ENCODE measurements around the gene CAPN5.

CAPN5 gene

DNA sequence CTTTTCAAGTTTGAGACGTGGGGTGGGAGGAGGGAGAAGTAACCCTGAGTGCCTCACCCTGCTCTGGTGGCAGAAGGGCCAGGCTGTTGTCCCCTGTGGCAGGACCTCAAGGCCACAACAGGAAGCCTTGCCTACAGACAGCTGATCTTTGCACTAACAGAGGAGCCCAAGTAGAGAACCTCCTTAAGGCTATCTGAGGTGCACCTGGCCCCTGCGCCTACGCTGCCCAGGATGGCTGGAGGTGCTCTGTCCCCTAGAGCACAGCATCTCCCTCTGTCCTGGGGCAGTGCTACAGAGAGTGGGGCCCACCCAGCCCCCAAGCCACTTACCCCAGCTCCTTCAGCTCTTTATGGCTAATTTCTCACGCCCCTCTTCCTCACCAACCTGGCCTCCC lies 88.3 kb downstream of the CAPN5 start:
- DNase-seq = no peak

DNA sequence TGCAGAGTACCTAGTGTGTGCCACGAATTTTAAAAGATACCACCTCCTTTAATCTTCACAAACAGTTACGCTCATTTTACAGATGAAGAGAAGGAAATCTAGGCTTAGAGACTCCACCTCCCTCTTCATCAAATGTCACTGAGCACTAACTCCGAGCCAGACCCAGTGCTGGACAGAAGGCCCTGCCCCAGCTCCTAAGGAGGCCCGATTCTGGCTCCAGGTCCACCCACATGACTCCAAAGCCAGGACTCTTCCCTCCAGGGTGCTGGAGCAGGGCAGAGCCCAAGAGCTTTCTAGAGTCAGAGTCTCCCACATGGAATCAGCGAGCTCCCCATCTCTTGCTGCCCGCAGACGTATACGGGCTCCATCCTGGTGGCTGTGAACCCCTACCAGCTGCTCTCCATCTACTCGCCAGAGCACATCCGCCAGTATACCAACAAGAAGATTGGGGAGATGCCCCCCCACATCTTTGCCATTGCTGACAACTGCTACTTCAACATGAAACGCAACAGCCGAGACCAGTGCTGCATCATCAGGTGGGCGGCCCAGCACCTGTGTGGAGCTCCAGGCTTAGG lies 88.9 kb downstream of the CAPN5 start:
- DNase-seq = no peak

DNA sequence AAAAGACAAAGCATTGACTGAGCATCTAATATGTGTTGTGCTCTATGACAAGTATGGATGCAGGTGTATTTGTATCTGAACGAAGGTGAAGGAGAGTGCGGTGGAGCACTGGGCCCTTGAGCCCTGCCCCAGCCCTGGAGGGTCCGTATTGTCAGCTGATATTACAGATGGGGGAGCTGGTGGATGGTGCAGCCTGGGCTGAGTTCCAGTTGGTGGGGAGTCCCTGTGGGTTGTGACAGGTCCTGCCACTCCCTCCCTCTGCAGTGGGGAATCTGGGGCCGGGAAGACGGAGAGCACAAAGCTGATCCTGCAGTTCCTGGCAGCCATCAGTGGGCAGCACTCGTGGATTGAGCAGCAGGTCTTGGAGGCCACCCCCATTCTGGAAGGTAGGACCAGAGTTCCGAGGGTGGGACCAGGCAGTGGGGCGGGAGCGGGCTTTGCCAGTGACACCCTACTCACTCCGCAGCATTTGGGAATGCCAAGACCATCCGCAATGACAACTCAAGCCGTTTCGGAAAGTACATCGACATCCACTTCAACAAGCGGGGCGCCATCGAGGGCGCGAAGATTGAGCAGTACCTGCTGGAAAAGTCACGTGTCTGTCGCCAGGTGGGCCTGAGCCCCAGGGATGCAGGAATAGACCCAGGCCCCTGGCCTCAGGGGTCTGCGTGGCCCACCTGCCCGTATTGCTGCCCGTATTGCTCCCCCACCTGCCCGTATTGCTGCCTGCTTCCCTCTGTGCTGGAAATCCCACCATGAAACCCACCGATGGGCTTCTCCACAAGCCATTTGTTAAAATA lies 89.8 kb downstream of the CAPN5 start:
- no peak for DNase-seq

DNA sequence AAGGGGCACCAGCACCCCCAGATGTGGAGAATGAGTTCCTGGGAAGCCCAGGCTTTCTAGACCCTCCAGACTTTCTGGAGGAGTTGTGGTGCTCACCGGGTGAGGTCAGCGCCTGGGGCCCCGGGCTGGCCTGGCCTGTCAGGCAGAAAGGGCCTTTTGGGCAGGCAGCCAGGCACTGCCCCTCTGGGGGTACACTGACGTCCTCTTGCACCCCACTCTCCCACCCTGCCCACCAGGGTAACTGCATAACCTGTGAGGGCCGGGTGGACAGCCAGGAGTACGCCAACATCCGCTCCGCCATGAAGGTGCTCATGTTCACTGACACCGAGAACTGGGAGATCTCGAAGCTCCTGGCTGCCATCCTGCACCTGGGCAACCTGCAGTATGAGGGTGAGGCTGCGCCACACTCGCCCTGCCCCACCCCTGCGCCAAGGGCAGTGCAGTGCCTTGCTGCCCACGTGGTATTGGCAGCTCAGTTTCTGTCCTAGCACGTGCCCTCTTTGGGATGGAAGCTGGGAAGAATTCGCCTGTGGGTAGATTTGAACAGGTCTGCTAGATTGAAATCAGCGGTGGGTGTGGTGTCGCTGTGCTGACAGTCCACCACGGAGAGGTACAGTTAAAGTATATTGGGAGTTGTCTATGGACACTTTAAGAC lies 91.4 kb downstream of the CAPN5 start:
- DNase-seq = no peak

DNA sequence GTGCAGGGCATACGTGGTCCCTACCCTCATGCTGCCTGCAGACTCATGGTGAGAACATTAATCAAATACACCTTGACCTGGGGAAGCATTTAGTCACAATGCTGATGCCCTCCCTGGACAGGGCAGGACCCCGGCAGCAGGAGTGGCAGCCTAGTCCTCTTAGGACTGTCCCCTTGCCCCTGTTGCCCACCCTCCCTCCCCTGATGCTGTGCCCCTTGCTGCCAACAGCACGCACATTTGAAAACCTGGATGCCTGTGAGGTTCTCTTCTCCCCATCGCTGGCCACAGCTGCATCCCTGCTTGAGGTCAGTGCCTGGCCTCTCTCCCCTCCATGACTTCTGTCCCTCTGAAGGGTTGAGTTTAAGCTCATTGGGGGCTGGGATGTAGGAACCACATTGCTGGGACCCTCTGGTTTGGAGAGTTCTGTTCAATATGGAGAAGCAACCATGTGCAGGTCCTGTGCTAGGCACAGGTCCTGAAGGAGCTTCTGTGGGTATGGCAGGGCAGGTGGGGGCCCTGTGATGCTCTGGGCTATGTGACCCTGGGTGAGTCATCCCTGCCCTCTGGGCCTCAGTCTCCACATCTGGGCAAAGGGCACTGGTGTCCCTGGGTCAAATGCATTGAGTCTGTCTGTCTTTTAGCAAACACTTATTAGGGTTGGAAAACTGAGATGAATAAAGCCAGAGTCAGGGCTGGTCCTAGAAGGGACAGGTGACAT lies 92.6 kb downstream of the CAPN5 start:
- DNase-seq = no peak

DNA sequence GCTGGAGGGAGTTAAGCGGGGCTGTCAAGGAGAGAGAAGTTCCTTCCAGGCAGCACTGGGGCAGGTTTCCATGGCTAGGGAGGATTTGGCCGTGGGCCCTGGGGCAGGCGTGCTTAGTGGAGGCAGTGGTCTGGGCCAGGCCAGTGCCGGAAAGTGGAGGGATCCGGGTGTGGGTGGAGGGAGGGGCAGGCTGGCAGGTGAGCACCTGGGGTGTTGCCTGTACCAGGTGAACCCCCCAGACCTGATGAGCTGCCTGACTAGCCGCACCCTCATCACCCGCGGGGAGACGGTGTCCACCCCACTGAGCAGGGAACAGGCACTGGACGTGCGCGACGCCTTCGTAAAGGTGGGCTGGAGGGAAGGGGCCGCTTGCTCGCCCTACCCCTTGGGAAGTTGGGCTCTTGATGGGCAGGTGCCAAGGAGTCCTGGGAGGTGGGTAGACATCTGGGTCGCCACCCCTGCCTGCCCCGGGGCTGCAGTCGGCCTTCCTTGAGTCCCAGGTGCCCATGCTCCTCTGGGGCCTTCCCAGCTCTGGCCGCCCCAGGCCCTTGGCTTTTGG lies 93.2 kb downstream of the CAPN5 start:
- DNase-seq = no peak

DNA sequence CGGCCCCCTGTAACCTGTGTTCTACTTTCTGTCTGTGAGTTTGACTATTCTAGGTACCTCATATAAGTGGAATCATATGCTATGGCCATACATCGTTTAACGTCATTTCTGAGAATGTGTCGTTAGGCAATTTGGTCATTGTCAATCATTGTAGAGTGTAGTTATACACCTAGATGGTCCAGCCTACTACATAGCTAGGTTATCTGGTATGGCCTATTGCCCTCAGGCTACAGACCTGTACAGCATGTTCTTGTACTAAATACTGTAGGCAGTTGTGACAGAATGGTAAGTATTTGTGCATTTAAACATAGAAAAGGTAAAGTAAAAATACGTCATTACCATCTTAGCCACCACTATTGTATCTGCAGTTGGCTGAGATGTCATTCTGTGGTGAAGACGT lies 96.5 kb downstream of the CAPN5 start:
- DNase-seq = no peak

DNA sequence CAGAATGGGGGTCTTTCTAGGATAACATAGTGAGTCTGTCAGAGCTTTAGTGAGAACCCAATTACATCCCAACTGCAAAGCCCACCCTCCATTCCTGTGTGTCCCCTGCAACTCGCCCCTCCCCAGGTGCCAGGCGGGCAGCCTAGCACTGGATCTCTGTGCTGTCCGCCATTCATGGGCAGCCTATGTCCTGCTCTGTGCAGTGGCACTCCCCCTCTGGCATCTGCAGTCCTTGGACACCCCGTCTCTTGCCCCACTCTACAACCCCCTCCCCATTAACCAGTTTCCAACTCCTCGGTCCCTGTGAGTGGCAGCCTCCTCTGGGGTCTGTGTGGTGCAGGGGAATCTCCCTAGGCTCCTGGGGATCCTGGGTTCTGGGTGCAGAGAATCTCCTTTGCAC lies 98.3 kb downstream of the CAPN5 start:
- DNase-seq = no peak

DNA sequence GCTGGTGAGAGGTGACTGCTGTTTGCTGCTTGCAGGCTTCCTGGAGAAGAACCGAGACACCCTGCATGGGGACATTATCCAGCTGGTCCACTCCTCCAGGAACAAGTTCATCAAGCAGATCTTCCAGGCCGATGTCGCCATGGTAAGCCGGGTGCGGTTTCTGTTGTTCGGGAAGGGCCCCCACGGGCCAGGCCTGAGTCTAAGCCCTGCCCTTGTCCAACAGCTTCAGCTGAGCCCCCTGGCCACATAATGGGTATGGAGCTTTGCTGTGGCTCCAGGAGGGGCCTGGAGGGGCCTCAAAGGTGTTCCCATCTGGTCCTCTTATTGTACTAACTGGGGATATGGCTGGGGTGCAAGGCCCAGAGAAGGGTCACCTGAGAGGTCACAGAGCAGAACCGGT lies 99.2 kb downstream of the CAPN5 start:
- DNase-seq = no peak

DNA sequence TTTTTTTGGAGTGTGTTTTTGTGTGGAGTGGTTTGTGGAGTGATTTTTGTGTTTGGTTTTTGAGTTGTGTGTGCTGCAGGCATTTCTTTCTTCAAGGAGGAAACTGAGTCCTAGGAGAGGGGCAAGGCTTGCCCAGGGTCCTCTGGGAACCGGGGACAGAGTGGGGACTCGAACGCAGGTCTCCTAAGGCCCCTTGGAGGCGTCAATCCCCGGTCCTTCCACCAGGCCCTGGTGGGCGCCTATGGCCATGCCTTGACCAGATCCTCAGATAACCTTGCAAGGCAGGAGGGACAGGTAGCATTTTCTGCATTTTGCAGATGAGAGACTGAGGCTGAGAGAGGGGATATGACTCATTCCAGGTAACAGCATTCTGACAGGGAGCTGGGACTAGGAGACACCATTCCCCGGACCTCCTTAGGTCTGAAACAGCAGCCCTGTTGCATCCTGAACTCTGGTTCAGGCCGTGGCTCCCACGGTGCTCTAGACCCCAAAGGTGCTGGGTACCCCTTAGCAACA lies 100.4 kb downstream of the CAPN5 start:
- no peak for DNase-seq

DNA sequence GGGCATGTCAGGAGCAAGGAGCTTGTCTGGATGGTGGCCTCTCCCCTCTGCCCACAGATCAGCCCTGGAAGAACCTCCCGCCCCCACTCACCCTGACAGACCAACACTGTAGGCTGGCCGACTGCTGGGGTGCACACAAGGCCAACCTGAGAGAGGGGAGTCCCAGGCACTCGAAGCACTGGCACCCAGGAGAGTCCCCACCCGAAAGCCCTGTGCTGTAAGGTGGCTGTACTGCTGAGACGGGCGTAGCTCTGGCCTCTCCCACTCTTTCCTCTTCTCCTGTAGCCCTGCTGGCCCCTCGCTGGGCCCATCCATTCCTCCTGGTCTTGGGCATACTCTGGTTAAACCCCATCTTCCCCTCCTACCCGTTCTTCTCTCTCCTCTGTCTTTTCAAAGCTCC lies 101.0 kb downstream of the CAPN5 start:
- no peak for DNase-seq

DNA sequence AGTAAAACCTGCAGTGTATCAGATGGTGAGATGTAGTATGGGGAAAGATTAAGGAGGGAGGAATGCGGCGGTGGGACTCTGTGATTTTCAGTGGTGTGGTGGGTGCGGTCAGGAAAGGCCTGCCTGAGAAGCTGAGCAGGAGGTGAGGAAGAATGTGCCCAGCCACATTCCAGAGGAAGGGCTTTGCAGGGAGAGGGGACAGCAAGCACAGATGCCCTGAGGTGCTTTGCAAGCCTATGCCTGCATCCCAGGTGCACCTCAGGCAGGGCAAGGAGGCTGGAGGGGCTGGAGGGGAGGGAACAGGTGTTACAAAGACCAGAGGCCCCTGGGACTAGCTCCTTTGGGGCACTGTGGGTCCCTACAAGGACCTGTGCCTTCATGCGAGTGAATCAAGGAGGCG lies 103.3 kb downstream of the CAPN5 start:
- DNase-seq = no peak

DNA sequence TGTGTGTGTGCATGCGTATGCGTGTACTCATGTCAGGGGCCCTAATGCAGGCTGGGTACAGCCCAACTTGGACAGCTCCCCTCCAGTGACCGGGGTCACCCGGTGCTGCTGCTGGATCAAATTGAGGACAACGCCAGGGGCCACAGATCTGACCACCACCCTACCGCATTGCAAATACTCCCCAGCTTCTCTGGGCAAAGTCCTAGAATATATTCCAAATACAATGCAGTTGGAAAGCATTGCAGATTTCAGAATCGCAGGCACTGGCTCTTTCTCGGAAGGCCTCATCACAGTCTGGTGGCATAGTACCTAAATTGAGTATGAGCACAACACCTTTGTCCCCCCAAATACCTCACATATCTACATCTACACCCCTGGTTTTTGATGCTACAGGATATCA lies 104.5 kb downstream of the CAPN5 start:
- DNase-seq = no peak

DNA sequence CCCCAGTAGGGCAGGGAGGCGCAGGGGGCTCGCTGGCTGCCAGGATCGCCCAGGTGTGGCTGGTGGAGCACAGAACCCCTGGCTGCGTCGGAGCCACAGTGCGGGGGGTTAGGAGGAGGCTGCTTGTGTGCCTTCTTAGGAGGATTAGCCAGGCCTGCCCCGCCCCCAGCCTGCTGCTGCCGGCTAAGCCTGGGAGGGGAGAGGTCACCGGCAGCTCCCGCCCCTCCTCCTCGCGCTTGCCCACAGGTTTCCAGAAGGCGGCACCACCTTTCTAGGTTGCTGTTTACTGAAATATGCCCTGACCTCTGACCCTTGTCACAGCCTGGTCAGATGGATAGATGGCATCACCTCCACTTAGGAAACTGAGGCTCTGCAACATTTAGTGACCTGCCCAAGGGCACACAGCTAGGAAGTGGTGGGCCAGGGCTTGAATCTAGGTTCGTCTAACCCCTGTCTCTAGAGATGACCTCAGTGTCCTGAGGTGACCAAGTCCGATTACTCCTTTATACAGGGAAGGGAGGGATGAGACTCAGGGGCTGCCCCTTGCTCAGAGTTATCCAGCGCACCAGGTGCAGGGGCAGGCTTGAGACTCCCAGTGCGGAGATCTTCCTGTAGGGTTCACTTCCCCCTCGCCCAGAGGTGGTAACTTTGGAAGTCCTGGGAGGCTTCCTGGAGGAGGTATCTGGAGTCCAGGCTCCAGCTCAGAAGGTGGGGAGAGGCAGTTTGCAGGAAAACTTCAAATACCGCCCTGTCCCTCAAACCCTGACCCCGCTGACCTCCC lies 105.3 kb downstream of the CAPN5 start:
- DNase-seq = no peak

DNA sequence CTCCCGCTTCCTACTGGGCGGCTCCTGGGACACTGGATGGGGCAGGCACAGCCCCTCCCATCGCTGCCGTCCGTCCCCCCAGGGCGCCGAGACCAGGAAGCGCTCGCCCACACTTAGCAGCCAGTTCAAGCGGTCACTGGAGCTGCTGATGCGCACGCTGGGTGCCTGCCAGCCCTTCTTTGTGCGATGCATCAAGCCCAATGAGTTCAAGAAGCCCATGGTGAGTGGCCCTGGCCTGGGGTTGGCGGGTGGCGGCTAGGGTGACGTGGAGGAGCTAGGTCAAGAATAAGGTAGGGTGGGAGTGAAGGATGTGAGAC lies 105.9 kb downstream of the CAPN5 start:
- DNase-seq = no peak

DNA sequence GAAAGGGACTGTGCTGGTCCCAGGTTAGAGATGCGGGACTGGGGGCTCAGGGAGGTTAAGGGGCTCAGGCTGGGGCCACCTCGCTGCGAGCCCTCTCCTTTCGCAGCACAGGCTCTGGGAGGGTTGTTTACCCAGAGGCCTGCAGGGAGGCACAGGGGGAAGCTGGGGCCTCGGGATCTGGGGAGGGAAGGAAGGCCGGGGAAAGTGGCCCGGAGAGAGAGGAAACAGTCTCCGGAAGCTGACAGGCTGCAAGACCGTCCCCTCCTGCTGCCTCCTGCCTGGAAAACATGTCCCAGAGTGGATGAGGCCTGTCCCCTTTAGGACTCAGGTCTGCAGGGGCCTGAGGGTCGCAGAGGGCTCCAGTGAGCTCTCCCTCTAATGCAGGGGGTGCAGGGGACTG lies 106.7 kb downstream of the CAPN5 start:
- no peak for DNase-seq

DNA sequence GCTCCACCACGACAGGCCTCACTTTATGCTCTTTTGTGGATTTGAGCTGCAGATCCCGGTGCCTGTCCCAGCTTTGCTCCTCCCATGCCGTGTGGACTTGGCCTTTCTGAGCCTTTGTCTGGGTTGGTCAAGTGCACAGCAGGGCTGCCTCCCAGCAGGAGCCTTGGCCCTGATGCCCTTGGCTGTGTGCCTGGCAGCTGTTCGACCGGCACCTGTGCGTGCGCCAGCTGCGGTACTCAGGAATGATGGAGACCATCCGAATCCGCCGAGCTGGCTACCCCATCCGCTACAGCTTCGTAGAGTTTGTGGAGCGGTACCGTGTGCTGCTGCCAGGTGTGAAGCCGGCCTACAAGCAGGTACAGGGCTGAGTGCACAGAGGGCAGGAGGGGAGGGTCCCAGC lies 107.8 kb downstream of the CAPN5 start:
- no peak for DNase-seq

DNA sequence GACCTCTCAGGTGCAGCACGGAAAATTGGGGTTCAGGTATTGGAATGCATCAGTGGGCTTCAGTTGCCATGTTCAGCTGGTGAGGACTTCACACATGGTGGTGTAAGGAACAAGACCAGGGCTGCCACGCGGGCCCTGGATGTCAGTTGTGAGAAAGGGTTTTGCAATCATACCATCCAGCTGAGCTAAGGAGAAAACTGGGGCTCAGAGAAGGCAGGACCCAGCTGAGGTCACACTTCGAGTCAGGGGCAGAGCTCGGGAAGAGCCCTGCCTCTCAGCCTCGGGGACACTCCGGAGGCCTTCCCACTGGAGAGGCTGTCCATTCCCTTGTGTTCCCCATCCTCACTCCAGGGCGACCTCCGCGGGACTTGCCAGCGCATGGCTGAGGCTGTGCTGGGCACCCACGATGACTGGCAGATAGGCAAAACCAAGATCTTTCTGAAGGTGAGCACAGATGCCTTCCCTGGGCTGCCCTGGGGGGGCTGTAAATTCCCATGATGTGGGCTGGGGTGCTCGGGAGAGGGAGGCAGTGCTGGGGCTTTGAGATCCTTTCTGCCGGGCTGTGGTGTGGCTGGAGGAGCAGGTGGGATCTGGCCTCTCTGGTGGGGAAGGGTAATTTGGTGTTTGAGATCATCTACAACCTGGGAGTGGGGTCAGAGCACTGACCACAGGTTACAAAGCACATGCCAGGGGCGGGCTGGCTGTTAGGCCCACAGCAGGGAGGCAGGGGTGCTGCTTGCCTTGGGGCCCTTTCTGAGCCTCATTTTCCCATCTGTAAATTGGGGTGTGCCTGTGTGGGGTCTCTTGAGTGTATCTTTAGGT lies 108.5 kb downstream of the CAPN5 start:
- no peak for DNase-seq

Measured in NCI-H446 treated with DMSO at 0.1 percent for 48 hours (cell line).